Measurements from ENCODE around the gene ALPI.
A peak's percentile ranks its signal among the peaks of the same experiment; 100 is the strongest.
"Not testable (repeated sequence)": the region's sequence is repeated elsewhere in the genome, so short reads cannot be mapped to it uniquely, and the experiment has no call there.

Gene ALPI

GRCh38 chr2:232443669-232444408, 12.1 kb upstream of the ALPI start:
- not testable (repeated sequence) for DNase-seq

DNA sequence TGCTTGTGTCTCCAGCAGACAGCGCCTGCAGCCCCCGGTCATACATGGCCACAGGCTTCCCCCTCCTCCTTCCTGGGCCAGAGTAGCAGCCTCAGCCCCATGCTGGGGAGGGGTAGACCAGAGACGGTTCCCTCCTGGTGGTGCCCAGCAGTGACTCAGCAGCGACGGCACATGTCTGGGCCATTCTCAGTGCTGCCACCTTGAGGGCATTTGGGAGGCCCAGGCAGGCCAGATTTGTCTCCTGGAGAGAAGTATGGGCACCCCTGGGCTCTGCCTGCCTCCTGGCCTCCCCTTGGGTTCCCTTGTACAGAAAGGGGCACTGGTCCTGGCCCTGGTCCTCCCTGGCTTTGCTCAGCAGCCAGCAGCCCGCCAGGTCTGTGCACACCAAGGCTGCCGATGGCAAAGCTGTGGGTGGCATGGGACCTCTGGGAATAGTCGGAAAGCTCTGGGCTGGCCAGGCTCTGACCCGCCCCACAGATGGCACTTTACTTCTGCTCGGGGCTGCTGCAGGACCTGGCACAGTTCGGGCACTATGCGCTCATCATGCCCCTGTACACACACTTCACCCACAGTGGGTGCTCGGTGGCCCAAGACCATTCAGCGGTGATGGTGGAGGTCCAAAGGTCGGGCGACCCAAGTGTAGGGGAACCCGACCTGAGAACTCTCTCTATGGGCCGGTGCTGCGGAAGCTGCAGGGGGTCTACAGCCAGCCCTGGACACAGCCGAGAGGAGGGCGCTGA, 11.4 kb upstream of the ALPI start:
- DNase-seq = peak in 1 of 2 experiments; percentile 23

GRCh38 chr2:232445149-232445885, 10.6 kb upstream of the ALPI start:
- not testable (repeated sequence) for DNase-seq

GRCh38 chr2:232446266-232446777, 9.6 kb upstream of the ALPI start:
- DNase-seq = not testable (repeated sequence)

DNA sequence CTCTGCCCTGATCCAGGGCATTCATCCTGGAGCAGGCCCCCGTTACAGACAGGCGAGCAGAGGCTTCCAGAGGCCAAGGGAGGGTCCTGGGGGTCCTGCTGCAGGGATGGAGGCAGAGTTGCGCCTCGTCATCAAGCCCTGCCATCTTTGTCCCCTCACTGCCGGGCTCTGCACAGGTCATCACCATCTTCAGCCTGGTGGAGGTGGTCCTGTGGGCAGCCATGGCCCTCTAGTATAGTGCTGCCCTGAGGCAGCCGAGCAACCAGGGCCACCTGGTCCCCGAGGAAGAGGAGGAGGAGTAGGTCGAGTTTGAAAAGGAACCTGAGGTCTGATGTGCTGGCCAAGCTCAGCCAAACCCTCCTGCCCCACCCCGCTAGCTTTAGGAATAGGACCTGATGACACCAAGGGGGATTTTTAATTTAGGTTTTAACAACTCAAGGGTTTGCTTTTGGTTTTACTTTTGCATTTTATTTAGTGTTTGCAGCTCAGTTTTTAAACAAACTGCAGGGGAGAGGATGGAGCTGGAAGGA, 8.8 kb upstream of the ALPI start:
- DNase-seq = no peak

- no peak for DNase-seq
These were observed 8.2 kb upstream of the ALPI start for GRCh38 chr2:232447638-232448303.

DNA sequence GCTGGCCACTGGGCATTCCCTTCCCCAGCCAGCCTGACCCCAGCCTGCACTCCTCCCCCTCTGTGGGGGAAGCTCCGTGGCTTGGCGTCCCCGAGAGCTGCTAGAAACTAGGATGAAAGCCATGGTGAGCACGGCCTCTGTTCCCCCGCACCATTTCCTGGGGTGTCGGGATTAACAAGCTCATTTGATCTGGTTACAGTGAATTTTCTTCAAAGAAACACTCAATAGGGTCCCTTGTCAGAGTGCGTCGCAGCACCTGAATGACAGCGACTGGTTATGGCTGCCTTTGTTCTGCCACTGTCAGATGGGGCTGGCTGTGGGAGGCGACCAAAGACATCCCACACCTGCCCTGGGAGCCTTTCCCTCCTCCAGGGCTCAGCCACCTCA, 7.7 kb upstream of the ALPI start:
- DNase-seq = no peak

- no peak for DNase-seq
These were observed 6.0 kb upstream of the ALPI start for GRCh38 chr2:232449964-232450363.

DNA sequence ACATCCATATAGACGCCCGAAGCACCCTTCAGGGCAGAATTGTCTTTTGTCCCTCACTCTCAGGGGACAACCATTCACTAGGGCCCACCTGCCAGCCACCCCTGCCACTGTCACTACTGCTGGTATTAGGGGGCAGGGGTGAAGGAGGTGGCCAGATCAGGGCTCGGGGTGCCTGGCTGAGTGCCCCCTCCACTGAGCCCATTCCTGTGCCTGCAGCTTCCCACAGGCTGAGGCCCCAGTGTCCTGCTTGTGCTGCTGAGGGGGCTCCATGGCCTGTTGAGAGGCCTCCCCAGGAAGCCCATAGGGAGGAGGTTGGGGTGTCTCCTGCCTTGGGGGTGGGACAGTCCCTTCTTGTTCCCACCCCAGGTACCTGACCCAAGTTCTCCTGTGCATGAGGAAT, 4.3 kb upstream of the ALPI start:
- not testable (repeated sequence) for DNase-seq

- DNase-seq = no peak
These were observed 1.3 kb upstream of the ALPI start for GRCh38 chr2:232454630-232455029.

DNA sequence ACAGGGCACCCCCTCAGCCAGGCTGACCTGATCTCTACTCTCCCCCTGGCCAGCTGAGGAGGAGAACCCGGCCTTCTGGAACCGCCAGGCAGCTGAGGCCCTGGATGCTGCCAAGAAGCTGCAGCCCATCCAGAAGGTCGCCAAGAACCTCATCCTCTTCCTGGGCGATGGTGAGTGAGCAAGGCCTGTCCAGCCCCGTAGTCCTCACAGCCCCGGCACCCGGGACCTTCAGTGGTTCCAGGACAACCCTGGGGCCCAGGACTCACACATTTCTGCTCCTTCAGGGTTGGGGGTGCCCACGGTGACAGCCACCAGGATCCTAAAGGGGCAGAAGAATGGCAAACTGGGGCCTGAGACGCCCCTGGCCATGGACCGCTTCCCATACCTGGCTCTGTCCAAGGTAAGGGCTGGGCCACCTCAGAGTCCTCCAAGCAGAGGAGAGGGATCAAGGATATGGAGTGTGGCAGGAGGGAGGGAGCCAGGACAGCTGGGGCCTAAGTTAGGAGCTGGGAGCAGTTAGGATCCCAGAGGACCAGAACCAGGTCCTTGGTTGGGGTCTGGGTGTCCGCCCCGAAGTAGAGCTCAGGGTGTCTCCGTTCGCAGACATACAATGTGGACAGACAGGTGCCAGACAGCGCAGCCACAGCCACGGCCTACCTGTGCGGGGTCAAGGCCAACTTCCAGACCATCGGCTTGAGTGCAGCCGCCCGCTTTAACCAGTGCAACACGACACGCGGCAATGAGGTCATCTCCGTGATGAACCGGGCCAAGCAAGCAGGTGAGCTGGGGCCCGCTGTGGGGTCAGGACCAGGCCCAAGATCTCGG, 555 bp downstream of the ALPI start:
- no peak for DNase-seq

GRCh38 chr2:232457121-232458011, 1.4 kb downstream of the ALPI start:
- DNase-seq = no peak

GRCh38 chr2:232458051-232458660, 2.2 kb downstream of the ALPI start:
- DNase-seq = no peak

DNA sequence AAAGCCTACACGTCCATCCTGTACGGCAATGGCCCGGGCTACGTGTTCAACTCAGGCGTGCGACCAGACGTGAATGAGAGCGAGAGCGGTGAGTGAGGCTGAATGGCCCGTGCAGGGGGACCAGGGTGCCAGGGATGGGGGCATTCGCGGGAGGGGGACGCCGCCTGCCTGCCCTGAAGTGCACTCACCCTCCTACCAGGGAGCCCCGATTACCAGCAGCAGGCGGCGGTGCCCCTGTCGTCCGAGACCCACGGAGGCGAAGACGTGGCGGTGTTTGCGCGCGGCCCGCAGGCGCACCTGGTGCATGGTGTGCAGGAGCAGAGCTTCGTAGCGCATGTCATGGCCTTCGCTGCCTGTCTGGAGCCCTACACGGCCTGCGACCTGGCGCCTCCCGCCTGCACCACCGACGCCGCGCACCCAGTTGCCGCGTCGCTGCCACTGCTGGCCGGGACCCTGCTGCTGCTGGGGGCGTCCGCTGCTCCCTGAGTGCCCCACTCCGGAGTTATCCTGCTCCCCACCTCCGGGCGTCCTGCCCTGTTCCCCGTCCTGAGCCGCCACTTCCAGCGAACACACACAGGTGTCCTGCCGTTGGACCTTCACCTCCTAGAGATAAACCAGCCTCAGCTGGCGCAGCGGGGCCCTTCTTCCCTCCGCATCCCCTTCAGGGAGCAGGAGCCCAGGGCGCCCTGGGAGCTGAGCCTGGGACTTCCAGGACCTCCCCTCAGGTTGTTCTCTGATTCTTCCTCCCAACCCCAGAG, 2.9 kb downstream of the ALPI start:
- no peak for DNase-seq

DNA sequence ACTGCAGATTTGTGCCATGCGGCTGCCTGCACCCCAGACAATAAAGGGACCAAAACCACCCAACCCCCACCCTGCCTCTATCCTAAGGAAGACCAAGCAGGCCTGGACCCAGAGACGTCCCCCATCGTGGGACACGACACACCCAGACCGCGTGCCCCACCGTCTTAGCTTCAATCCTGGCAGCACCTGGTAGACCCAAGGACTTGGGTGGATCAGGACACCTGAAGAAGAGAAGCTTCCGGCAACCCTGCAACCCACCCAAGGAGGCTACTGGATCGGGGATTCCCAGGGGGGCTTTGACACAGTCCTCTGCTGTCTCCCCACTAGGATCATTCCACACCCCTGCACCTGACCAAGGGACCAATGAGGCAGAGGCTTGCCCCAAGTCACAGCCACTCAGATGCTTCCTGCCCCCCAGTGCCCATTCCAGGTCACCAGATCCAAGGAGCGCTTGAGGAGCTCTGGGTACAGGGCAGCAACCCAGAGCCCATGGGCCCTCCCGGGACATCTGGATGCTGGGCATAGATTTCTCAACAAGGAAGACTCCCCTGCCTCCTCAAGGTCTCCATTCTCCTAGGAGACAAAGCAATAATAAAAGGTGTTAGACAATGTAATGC, 3.6 kb downstream of the ALPI start:
- no peak for DNase-seq

DNA sequence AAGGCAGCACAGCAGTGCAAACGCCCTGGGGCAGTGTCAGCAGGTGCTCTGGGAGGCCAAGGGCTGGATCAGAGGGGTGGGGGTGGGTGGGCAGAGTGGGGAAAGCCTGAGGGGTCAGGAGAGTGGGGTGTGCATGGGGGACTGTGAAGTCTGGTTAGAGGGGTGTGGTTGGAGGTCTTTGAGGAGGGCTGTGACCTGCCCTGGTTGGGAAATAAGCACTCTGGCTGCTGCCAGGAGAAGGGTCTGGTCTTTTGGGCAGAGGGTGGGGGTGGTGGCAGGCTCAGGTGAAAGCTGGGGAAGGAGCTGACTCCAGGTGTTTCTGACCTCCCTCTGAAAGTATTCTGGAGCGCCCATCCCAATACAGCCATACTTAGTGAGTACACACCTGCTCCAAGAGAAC, 4.2 kb downstream of the ALPI start:
- DNase-seq = no peak

DNA sequence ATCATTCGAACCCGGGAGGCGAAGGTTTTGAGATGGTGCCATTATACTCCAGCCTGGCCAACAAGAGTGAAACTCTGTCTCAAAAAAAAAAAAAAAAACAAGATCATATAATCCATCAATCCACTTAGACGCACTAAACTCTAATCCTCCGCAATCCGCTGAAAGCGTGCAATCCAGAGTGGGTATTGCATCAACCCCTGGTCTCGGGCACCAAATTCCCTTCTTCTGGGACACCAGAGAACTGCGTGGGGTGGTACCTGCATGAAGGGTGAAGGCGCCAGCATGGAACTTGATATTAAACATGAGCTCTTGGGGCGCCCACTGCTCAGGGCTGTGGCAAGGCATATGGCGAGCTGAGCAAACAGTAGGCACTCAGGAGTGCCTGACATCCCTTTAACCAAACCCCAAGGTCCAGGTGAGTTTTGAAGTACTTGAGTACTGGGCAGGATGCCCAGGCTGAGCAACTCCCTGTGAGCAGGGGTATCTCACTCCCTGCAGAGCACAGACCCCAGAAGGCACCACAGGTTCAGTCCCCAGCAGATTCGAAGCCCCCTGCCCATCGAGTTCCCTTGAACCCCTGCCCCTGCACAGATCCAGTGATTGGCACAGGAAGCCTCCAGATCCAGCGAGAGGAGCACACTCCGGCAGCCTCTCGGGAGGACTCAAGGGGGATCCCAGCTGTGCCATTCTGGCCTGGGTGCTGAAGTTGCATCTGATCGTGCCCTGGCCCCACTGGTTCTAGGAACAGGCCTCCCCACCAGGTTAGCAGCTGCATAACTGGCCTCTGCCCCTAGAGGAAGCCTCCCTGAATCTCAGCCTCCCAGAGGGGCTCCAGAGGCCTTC, 8.0 kb downstream of the ALPI start:
- DNase-seq = no peak

GRCh38 chr2:232464544-232464885, 8.6 kb downstream of the ALPI start:
- DNase-seq = no peak

Measured in NCI-H446 (cell line).